NOMO-1 treated with dmso at 0.1 percent for 144 hours (cell line): Measurements from ENCODE around the gene RALGAPB.
A peak's percentile ranks its signal among the peaks of the same experiment; 100 is the strongest.
"Not testable (repeated sequence)": the region's sequence is repeated elsewhere in the genome, so short reads cannot be mapped to it uniquely, and the experiment has no call there.

Experiments used
- DNase-seq: peaks from one replicate; lab custom pipeline; 2025; ENCODE audit not compliant: unreplicated experiment; lab: John Stamatoyannopoulos, UW

The RALGAPB gene

GRCh38 chr20:38446441-38447209 is 26.0 kb upstream of the RALGAPB start:
- DNase-seq, result peak; percentile 89

- no peak for DNase-seq
Observed at GRCh38 chr20:38447251-38447661, 25.4 kb upstream of the RALGAPB start.

DNA sequence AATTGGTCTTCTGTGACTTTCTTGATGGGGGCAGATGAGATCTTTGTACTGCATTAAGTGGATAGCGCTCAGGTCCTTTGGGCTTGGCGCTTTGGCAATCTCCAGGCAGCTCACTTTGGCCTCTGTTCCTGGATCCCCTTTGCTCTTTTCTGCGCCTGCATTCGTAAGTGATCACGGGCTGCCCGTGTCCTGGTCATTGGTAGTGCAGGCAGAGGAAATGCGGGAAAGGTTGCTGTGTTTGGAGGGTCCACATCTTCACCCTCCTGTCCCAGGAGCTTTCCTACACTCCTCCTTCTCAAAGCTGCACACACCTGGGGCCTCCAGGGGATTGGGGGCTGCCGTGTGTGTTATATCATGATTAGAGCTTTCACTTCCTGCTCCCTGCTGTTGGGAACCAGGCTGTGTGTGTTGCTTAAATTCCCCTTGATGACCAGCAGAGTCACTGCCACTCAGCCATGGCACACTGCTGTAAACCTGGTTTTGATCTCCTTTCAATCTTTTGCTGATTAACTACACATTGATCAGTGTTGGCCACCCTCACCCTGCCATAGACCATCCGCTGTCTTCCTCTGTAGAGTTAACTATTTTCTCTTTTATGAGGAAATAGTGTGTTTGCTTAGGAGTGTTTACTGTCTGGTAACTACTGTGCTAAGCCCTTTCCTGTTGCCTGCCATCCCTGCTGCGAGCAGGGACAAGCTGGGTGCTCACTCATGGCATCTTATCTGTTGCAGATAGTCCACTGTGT is 24.5 kb upstream of the RALGAPB start:
- DNase-seq, result peak; percentile 48

DNA sequence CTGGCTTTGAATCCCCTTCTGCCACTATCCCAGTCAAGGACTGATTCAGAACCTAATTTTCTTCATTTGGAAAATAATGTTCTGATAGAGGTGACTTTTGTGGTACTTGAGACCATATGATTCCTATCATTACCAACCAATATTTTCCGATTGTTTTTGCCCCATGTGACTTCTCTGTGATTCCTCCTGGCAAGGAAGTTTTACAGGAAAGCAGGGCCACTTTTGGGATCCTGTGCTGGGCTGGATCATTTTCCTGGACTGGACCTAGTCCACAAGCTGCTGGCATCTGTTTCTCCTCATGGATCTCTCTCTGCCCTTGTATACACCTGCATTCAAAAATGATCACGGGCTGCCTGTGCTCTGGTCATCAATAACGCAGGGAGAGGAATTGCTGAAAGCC is 23.6 kb upstream of the RALGAPB start:
- no peak for DNase-seq

DNA sequence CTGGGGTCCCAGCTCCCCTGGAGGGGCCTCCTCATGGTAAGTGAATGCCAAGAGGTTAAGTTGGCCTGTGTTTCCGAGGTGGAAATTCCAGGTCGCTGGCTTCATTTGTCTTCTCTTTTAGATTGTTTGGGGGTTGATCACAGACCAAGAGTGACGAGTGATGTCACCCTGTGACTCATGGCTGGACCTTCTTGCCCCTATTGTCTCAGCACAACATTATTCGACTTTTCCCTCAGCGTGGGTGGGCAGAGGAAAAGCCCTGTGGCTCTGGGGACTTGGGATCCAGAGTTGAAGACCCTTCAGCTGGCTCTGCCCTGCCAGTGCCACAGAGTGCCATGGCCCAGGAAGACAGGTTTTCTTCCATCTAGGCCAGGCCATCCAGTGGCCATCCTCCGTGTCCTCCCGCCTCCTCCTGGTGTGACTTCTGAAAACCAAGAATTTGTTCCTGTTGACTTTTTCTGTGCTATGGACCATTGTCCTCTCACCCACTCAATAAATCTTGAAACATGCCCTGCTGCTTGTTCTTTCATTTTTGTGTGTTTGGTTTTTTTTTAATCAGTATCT is 22.1 kb upstream of the RALGAPB start:
- DNase-seq, result no peak

DNA sequence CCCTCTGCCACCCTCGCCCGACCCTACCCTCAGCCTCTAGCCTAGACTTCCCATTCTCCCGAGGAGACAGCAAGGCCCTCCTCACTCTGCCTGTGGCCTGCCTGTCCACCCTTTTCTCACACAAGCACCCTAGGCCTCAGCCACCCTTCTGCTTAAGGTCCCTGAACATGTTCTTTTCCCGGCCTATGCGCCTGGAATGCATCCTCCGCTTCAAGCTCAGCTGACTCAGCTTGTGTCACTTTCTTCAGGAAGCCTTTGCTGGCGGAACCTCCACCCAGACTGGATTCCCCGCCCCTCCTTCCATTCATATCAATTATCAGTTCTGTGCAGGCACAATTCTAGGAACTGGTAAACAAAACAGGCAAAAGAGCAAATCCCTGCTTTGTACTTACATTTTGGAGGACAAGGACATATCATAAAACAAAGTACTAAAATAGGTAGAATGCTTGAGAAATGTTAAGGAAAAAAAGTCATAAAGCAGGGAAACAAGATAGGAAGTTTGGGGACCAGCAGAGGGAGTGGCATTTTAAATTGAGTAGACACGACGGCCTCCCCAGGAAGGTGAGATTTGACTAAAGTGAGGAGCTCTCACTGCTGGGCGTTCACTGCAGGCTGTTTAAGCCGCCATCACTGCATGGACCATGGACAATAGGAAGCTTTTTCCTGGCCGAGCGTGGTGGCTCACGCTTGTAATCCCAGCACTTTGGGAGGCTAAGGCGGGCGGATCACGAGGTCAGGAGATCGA is 19.6 kb upstream of the RALGAPB start:
- no peak for DNase-seq

- DNase-seq, result peak; percentile 57
Observed at GRCh38 chr20:38453941-38454340, 18.7 kb upstream of the RALGAPB start.

- DNase-seq, result no peak
Observed at GRCh38 chr20:38454556-38455473, 17.8 kb upstream of the RALGAPB start.

- no peak for DNase-seq
Observed at GRCh38 chr20:38458314-38458713, 14.3 kb upstream of the RALGAPB start.

GRCh38 chr20:38460040-38460623 is 12.5 kb upstream of the RALGAPB start:
- no peak for DNase-seq

DNA sequence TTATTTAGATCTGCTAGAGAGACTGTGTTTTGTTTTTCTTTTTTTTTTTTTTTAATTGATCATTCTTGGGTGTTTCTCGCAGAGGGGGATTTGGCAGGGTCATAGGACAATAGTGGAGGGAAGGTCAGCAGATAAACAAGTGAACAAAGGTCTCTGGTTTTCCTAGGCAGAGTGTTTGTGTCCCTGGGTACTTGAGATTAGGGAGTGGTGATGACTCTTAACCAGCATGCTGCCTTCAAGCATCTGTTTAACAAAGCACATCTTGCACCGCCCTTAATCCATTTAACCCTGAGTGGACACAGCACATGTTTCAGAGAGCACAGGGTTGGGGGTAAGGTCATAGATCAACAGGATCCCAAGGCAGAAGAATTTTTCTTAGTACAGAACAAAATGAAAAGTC is 12.0 kb upstream of the RALGAPB start:
- DNase-seq, result not testable (repeated sequence)

GRCh38 chr20:38461167-38461566 is 11.5 kb upstream of the RALGAPB start:
- not testable (repeated sequence) for DNase-seq

GRCh38 chr20:38461569-38461968 is 11.1 kb upstream of the RALGAPB start:
- DNase-seq, result not testable (repeated sequence)

GRCh38 chr20:38466171-38466570 is 6.5 kb upstream of the RALGAPB start:
- DNase-seq, result no peak

- no peak for DNase-seq
Observed at GRCh38 chr20:38466983-38467382, 5.7 kb upstream of the RALGAPB start.

DNA sequence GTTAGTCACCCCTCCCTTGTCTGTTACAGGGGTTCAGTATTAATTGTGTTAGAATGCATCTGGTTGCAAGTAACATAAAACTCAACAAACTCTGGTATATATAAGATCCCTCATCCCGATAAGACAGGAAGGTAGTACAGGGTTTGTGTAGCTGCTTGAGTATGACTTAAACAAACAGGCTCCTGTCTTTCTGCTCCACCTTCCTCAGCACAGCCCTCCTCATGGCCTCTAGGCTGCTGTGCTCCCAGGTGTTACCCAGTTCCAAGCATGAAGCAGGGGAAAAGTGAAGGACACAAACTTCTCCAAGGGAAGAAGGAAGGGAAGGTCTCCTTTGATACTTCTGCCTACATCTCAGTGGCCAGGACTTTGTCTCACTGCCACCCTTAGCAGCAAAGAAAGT is 1.4 kb upstream of the RALGAPB start:
- DNase-seq, result no peak

GRCh38 chr20:38471987-38472512 is 593 bp upstream of the RALGAPB start:
- no peak for DNase-seq

DNA sequence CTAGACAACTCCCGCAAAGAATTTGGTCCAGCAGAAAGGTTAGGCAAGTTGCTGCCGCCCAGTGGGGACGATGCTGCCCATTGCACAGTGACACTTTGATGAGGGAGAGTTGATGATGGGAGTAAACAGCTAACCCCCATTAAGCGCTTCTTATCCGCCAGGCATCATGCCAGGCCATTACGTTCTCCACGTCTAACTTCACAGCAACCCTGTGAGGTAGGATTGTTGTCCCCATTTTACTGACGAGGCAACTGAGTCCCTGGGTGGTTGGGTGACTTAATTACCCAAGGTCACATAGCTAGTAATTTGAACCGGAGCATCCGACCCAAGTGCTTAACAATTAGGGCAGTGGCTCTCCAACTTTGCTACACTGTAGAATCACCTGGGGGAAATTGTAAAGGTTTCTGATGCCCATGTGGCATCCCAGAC is 738 bp downstream of the RALGAPB start:
- DNase-seq, result no peak

DNA sequence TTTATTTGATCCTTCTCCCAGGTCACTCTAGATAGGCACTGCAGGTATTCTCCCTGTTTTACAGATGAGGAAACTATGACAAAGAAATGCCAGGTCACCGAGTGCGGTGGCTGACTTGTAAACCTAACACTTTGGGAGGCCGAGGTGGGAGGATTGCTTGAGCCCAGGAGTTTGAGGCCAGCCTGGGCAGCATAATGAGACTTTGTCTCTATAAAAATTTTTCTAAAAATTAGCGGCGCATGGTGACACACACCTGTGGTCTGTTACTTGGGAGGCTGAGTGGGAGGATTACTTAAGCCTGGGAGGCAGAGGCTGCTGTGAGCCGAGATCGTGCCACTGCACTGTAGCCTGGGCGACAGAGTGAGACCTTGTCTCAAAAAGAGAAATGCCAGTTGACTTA is 5.1 kb downstream of the RALGAPB start:
- no peak for DNase-seq

GRCh38 chr20:38479596-38479995 is 7.0 kb downstream of the RALGAPB start:
- no peak for DNase-seq
